ENCODE results near the gene FRAT1.

- TF ChIP-seq, protein P1, sequence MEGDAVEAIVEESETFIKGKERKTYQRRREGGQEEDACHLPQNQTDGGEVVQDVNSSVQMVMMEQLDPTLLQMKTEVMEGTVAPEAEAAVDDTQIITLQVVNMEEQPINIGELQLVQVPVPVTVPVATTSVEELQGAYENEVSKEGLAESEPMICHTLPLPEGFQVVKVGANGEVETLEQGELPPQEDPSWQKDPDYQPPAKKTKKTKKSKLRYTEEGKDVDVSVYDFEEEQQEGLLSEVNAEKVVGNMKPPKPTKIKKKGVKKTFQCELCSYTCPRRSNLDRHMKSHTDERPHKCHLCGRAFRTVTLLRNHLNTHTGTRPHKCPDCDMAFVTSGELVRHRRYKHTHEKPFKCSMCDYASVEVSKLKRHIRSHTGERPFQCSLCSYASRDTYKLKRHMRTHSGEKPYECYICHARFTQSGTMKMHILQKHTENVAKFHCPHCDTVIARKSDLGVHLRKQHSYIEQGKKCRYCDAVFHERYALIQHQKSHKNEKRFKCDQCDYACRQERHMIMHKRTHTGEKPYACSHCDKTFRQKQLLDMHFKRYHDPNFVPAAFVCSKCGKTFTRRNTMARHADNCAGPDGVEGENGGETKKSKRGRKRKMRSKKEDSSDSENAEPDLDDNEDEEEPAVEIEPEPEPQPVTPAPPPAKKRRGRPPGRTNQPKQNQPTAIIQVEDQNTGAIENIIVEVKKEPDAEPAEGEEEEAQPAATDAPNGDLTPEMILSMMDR (IDR thresholded peaks at IDR 0.05) = no peak
- TF ChIP-seq POLR2AphosphoS5 (IDR thresholded peaks at IDR 0.05) = no peak
- no peak for TF ChIP-seq POLR2A (IDR thresholded peaks at IDR 0.05)
Observed at GRCh38 chr10:97307866-97308780, 10.9 kb upstream of the FRAT1 start.

Data from prostate gland (tissue), 2 donors.